Cardiac muscle cell (in vitro differentiated cells and primary cell): ENCODE measurements around the gene GPX8. TPM values are rescaled to one million over a fixed set of nuclear protein-coding genes. Genes with fewer than 3 reads are reported as not detected.

Source experiments
- DNase-seq, 2 donors: peaks; one replicate each; pipeline versions ENCODE4 v3.0.0 to v3.0.0-alpha.2; 2010 to 2017; ENCODE audit warnings: low read depth in 1 of 2, low spot score in 1 of 2
- H3K27ac ChIP-seq: fragments of 200-600 bp; sonication (generic); 2 replicates; pipeline ENCODE4 v1.5.1; 2016
- H3K27me3 ChIP-seq: fragments of 200-600 bp; sonication (generic); 2 replicates; pipeline ENCODE4 v1.6.0; 2016; ENCODE audit warnings: control low read depth
- H3K36me3 ChIP-seq: fragments of 200-600 bp; sonication (generic); 2 replicates; pipeline ENCODE4 v1.5.1; 2016; ENCODE audit warnings: control low read depth
- H3K4me1 ChIP-seq: fragments of 200-600 bp; sonication (generic); 2 replicates; pipeline ENCODE4 v1.8.1; 2017; ENCODE audit warnings: low read depth, mild to moderate bottlenecking, mixed run types
- H3K4me3 ChIP-seq: fragments of 200-600 bp; sonication (generic); 2 replicates; pipeline ENCODE4 v1.5.1; 2016; ENCODE audit warnings: mild to moderate bottlenecking
- H3K9me3 ChIP-seq: fragments of 200-600 bp; sonication (generic); 2 replicates; pipeline ENCODE4 v1.5.1; 2017; ENCODE audit warnings: low read depth, mild to moderate bottlenecking, control low read depth
- polyA plus RNA-seq: library from polyadenylated mRNA; unstranded; fragments of >200 nt; fragmentation: Nextera tagmentation; extraction: Ambion mirVana; gene quantifications from 2 replicates; pipeline ENCODE4 v1.2.1, GENCODE V29; 2016
- total RNA-seq: library from RNA; depleted of rRNA; stranded (reverse); fragments of >200 nt; gene quantifications from 2 replicates; pipeline ENCODE4 v1.2.3, GENCODE V29; 2016
- TF ChIP-seq, protein P1 (sequence below): IDR thresholded peaks from 2 replicates; pipeline ENCODE4 v1.5.1; 2012; ENCODE audit warnings: low read depth, mild to moderate bottlenecking, low read length

Gene GPX8
- total and polyA plus RNA-seq, 2 experiments from 2014 or later: 44.5 to 68.5 TPM

DNA sequence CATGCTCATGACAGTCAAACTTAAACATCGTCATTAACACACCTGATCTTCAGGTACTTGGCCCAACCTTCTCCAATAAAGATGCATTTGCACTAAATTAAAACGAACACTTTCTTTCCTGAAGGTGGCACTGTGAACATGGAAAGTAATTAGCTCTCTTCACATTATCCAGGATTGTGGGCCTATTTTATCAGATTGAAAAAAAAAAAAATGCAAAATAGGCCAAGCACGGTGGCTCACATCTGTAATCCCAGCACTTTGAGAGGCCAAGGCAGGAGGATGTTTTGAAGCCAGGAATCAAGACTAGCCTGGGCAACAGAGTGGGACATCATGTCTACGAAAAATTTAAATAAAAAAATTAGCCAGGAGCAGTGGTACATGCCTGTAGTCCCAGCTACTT lies 27.4 kb downstream of the GPX8 start:
- TF ChIP-seq, protein P1, sequence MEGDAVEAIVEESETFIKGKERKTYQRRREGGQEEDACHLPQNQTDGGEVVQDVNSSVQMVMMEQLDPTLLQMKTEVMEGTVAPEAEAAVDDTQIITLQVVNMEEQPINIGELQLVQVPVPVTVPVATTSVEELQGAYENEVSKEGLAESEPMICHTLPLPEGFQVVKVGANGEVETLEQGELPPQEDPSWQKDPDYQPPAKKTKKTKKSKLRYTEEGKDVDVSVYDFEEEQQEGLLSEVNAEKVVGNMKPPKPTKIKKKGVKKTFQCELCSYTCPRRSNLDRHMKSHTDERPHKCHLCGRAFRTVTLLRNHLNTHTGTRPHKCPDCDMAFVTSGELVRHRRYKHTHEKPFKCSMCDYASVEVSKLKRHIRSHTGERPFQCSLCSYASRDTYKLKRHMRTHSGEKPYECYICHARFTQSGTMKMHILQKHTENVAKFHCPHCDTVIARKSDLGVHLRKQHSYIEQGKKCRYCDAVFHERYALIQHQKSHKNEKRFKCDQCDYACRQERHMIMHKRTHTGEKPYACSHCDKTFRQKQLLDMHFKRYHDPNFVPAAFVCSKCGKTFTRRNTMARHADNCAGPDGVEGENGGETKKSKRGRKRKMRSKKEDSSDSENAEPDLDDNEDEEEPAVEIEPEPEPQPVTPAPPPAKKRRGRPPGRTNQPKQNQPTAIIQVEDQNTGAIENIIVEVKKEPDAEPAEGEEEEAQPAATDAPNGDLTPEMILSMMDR: peak; percentile 33
- H3K9me3 ChIP-seq: no peaks in the 10 kb centered on the region
- no peaks in the 10 kb centered on the region for H3K4me1 ChIP-seq
- H3K4me3 ChIP-seq: no peak overlapping the region
- no peak overlapping the region for H3K27ac ChIP-seq
- H3K36me3 ChIP-seq: no peaks in the 10 kb centered on the region
- H3K27me3 ChIP-seq: peaks cover 61% of the 10 kb centered on the region
- peak in 1 of 2 donors; percentile 19 for DNase-seq

DNA sequence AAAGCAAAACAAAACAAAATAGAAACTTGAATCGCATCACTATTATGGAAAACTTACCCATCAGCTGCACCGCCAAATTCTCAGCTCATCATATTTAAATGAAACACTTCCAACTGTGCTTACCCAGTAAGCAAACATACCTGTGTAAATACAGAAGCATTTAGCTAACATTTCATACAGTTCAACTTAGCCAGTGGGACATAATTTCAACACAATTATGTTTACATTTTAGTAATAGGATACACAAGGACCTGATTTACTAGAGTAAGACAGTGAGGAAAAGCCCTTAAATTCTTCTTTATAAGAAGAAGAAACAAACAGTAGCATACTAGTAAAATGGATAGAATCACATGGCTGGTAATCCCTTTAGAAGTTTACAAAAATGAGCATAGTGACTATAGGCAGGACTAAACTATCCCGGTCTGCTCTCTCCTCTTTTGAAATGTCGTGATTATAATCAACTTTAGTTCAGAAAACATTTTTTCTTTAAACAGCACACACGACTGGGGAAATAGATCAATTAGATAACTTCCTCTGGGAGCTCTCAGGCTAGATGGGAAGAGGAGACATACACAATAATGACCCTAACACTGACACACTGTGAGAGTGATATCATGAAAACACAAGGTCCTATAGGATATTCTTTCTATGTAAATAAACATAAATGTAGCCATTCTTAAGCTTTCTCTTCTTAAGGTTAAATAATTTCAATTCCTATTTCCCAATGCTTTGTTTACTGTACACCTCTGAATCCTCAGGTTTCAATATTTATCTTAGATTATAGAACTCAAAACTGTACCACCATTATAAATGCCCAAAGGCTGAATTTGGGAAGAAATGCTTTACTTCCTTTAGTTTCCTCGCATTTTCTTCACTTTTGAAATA lies 28.9 kb downstream of the GPX8 start:
- TF ChIP-seq, protein P1: no peak
- H3K27me3 ChIP-seq: peaks cover 69% of the 10 kb centered on the region
- H3K4me1 ChIP-seq: no peaks in the 10 kb centered on the region
- H3K4me3 ChIP-seq: no peak overlapping the region
- no peaks in the 10 kb centered on the region for H3K36me3 ChIP-seq
- no peak for DNase-seq
- no peak overlapping the region for H3K27ac ChIP-seq
- no peaks in the 10 kb centered on the region for H3K9me3 ChIP-seq

DNA sequence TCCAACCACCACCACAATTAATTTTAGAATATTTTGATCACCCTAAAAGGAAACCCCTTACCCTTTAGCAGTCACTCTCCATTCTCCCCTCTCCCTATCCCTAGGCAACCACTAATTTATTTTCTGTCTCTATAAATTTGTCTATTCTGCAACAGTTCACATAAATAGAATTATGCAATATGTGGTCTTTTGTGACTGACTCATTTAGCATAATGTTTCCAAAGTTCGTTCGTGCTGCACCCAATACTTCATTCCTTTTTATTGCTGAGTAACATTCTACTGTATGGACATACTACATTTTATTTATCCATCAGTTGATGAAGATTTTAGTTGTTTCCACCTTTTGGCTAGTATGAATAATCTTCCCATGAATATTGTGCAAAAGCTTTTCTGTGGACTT lies 31.2 kb downstream of the GPX8 start:
- Histone ChIP-seq H3K27me3 (peaks cover 75% of the 10 kb centered on the region), H3K36me3 (no peaks in the 10 kb centered on the region), H3K4me1 (no peaks in the 10 kb centered on the region), H3K27ac (no peak overlapping the region), H3K9me3 (no peaks in the 10 kb centered on the region), H3K4me3 (no peak overlapping the region)
- no peak for DNase-seq
- TF ChIP-seq, protein P1: no peak

DNA sequence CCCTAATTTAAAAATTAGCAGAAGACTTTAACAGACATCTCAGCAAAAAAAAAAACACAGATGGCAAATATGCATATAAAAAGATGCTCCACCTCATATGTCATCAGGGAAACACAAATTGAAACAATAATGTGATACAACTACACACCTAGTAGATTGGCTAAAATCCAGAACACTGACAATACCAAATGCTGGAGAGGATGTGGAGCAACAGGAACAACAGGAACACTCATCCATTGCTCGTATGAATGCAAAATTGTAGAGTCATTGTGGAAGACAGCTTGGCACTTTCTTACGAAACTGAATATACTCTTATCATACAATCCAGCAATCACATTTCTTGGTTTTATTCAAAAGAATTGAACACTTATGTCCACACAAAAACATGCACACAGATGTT lies 45.0 kb downstream of the GPX8 start:
- no peaks in the 10 kb centered on the region for H3K9me3 ChIP-seq
- TF ChIP-seq, protein P1: no peak
- no peak overlapping the region for H3K4me3 ChIP-seq
- DNase-seq: no peak
- no peaks in the 10 kb centered on the region for H3K36me3 ChIP-seq
- no peak overlapping the region for H3K27ac ChIP-seq
- peaks cover 21% of the 10 kb centered on the region for H3K27me3 ChIP-seq
- H3K4me1 ChIP-seq: no peaks in the 10 kb centered on the region

DNA sequence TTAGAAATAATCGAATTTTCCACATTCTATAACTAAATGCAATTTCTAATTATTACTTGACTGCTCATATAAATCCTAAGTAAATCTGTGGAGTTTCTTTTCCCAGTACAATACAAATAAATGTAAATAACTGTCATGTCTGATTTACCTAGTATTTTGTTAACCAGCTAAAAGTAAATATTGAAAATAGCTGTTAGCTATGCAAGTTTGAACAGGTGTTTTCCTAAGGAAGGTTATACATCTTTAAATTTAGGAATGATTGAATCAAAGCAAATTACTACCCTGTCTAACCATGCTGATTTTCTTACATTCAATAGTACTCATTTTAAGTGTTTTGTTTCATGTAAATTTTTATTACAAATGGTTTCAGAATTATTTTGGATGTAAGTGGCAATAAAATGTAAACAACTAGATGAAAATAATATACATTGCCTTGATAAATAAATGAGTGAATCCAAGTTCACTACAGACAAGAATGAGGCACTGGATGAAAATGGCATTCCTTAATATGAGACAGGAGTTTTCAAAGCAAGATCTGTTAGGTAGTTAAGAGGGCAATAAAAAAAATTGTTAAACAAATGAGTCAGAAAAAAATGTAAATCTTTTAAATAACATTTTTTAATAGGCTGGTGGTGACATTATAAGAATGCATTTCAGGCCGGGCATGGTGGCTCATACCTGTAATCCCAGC lies 51.4 kb downstream of the GPX8 start:
- H3K4me1 ChIP-seq: no peaks in the 10 kb centered on the region
- TF ChIP-seq, protein P1: no peak
- DNase-seq: no peak
- H3K27me3 ChIP-seq: peaks cover 27% of the 10 kb centered on the region
- no peak overlapping the region for H3K27ac ChIP-seq
- no peak overlapping the region for H3K4me3 ChIP-seq
- H3K36me3 ChIP-seq: no peaks in the 10 kb centered on the region
- no peaks in the 10 kb centered on the region for H3K9me3 ChIP-seq

Other genes with a start within 250 kb of the GPX8 start
- 0.35 and 1.7 TPM in 2 replicates for gene ESM1, start 174.6 kb upstream of the GPX8 start, total RNA-seq
- gene ESM1, start 174.6 kb upstream of the GPX8 start, polyA plus RNA-seq: 0.48 TPM in 1 of 2 replicates, not detected in the other
- gene GZMK, start 135.9 kb upstream of the GPX8 start, total RNA-seq: not detected in 2 replicates
- not detected in 2 replicates for gene GZMK, start 135.9 kb upstream of the GPX8 start, polyA plus RNA-seq
- gene GZMA, start 57.5 kb upstream of the GPX8 start, total RNA-seq: not detected in 2 replicates
- gene GZMA, start 57.5 kb upstream of the GPX8 start, polyA plus RNA-seq: not detected in 2 replicates
- gene CDC20B, start 13.0 kb downstream of the GPX8 start, total RNA-seq: 0.32 and 0.45 TPM in 2 replicates
- gene CDC20B, start 13.0 kb downstream of the GPX8 start, polyA plus RNA-seq: 0.39 and 0.89 TPM in 2 replicates
- gene MCIDAS, start 67.1 kb downstream of the GPX8 start, total RNA-seq: not detected in 2 replicates
- gene MCIDAS, start 67.1 kb downstream of the GPX8 start, polyA plus RNA-seq: 0.49 TPM in 1 of 2 replicates, not detected in the other
- gene CCNO, start 73.4 kb downstream of the GPX8 start, total RNA-seq: 0.14 and 0.51 TPM in 2 replicates
- 0.12 and 0.72 TPM in 2 replicates for gene CCNO, start 73.4 kb downstream of the GPX8 start, polyA plus RNA-seq
- gene DHX29, start 147.5 kb downstream of the GPX8 start, total RNA-seq: 17.2 and 20.0 TPM in 2 replicates
- 40.4 and 41.8 TPM in 2 replicates for gene DHX29, start 147.5 kb downstream of the GPX8 start, polyA plus RNA-seq
- 43.9 and 65.2 TPM in 2 replicates for gene MTREX, start 147.8 kb downstream of the GPX8 start, total RNA-seq
- 32.8 and 45.3 TPM in 2 replicates for gene MTREX, start 147.8 kb downstream of the GPX8 start, polyA plus RNA-seq